HEK293T (cell line): ENCODE measurements around the gene PCNX3.

Source experiments
- CTCF ChIA-PET: fragments of 350-600 bp; formaldehyde crosslinking; extraction: SDS; loops from one replicate; lab custom pipeline; 2021; ENCODE audit warnings: antibody characterized with exemption, inconsistent platforms; lab: Yijun Ruan, JAX
- POLR2A ChIA-PET: fragments of 350-600 bp; formaldehyde crosslinking; extraction: SDS; loops from one replicate; lab custom pipeline; 2020; ENCODE audit warnings: antibody characterized with exemption, inconsistent platforms; lab: Yijun Ruan, JAX
- DNase-seq: peaks from one replicate; pipeline ENCODE4 v3.0.0; 2012; ENCODE audit warnings: mixed read lengths; ENCODE audit errors: extremely low spot score
- ARNT ChIP-seq: fragments of 450-650 bp; IDR thresholded peaks from 2 replicates; pipeline ENCODE4 v1.6.1; 2017; ENCODE audit warnings: mild to moderate bottlenecking
- BHLHE40 ChIP-seq: fragments of 450-650 bp; IDR thresholded peaks from 2 replicates; pipeline ENCODE4 v1.6.1; 2016; ENCODE audit warnings: mild to moderate bottlenecking, moderate library complexity, borderline replicate concordance
- CTBP1 ChIP-seq: fragments of 450-650 bp; IDR thresholded peaks from 2 replicates; pipeline ENCODE4 v1.6.1; 2016; ENCODE audit warnings: borderline replicate concordance
- ELF4 ChIP-seq: fragments of 450-650 bp; IDR thresholded peaks from 2 replicates; pipeline ENCODE4 v1.6.1; 2017; ENCODE audit warnings: antibody characterized with exemption
- FOXA1 ChIP-seq: fragments of 450-650 bp; IDR thresholded peaks from 2 replicates; pipeline ENCODE4 v1.6.1; 2016; ENCODE audit warnings: mild to moderate bottlenecking
- FOXK2 ChIP-seq: fragments of 450-650 bp; IDR thresholded peaks from 2 replicates; pipeline ENCODE4 v1.6.1; 2016; ENCODE audit warnings: mild to moderate bottlenecking
- FOXM1 ChIP-seq: fragments of 450-650 bp; IDR thresholded peaks from 2 replicates; pipeline ENCODE4 v1.6.1; 2017; ENCODE audit warnings: mild to moderate bottlenecking, borderline replicate concordance
- HDGF ChIP-seq: fragments of 450-650 bp; IDR thresholded peaks from 2 replicates; pipeline ENCODE4 v1.6.1; 2017; ENCODE audit warnings: antibody characterized with exemption, borderline replicate concordance
- L3MBTL2 ChIP-seq: fragments of 450-650 bp; conservative IDR thresholded peaks from 2 replicates; pipeline ENCODE4 v1.6.1; 2016; ENCODE audit warnings: mild to moderate bottlenecking
- LEF1 ChIP-seq: fragments of 450-650 bp; IDR thresholded peaks from 2 replicates; pipeline ENCODE4 v1.6.1; 2017; ENCODE audit warnings: mild to moderate bottlenecking, borderline replicate concordance
- NFRKB ChIP-seq: fragments of 450-650 bp; IDR thresholded peaks from 2 replicates; pipeline ENCODE4 v1.6.1; 2016; ENCODE audit warnings: mild to moderate bottlenecking, moderate library complexity
- SP1 ChIP-seq: fragments of 450-650 bp; IDR thresholded peaks from 2 replicates; pipeline ENCODE4 v1.6.1; 2017
- SUZ12 ChIP-seq: fragments of 450-650 bp; IDR thresholded peaks from 2 replicates; pipeline ENCODE4 v1.6.1; 2016; ENCODE audit warnings: mild to moderate bottlenecking
- TARDBP ChIP-seq: fragments of 450-650 bp; IDR thresholded peaks from 2 replicates; pipeline ENCODE4 v1.6.1; 2016
- ZNF384 ChIP-seq: fragments of 450-650 bp; IDR thresholded peaks from 2 replicates; pipeline ENCODE4 v1.6.1; 2016
- TF ChIP-seq, protein P1 (sequence below): fragments of 450-650 bp; IDR thresholded peaks from 2 replicates; pipeline ENCODE4 v1.6.1; 2016

The PCNX3 gene

DNA sequence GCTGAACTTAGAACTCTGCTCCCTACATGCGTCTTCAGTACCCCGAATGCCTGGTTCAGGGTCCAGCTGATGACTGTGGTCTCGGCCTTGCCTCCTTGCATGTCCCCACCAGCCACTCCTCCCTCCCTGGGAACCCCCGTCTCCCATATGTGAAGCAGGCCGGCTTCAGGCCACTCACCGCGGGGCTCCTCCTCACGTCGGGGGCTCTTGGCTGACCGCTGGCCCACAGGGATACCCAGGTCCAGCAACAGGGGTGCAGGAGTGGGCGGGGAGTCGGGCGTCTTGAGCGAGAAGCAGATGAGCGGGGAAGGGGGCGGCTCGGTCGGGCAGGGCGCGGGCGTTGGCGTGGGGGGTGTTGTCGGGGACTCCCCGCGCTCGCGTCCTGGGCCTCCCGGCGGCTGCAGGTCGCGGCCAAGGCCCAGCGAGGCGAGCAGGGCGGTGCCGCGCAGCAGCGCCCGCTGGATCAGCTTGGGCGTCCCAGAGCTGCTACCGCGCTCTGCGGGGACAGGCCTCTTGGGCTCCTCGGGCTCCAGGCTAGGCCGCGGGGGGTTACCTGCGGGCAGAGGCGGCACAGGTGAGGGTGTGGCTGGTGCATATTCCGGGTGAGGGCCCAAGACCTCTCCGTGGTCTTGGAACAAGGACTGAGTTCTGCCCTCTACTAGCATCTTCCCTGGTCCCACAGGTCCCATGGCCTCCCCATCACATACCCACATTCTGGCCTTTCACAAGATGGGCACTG, 16.2 kb upstream of the PCNX3 start:
- TF ChIP-seq LEF1 (no peak), CTBP1 (no peak), SUZ12 (no peak), BHLHE40 (no peak), SP1 (no peak), FOXK2 (no peak), TARDBP (no peak), FOXM1 (no peak), FOXA1 (no peak), HDGF (no peak), ZNF384 (no peak), L3MBTL2 (no peak), ARNT (no peak), NFRKB (no peak), ELF4 (no peak)
- TF ChIP-seq, protein P1, sequence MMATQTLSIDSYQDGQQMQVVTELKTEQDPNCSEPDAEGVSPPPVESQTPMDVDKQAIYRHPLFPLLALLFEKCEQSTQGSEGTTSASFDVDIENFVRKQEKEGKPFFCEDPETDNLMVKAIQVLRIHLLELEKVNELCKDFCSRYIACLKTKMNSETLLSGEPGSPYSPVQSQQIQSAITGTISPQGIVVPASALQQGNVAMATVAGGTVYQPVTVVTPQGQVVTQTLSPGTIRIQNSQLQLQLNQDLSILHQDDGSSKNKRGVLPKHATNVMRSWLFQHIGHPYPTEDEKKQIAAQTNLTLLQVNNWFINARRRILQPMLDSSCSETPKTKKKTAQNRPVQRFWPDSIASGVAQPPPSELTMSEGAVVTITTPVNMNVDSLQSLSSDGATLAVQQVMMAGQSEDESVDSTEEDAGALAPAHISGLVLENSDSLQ: no peak
- ChIA-PET POLR2A (no interaction called here), CTCF (no interaction called here)
- no peak for DNase-seq

DNA sequence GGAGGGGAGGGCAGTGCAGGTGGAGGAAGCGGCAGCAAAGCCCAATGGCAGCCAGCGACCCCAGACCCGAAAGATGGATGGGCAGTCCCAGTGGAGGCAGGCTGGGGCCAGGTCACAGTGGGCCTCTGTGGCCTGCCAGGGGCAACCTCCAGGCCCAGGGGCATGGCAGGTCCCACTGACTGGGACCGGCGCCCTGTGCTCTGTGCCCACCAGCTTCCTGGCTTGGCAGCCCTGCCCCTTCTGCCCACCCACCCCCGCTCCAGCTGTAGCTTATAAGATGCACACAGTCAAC, 15.7 kb upstream of the PCNX3 start:
- no peak for DNase-seq
- ChIA-PET CTCF (no interaction called here), POLR2A (no interaction called here)
- TF ChIP-seq BHLHE40: no peak
- TF ChIP-seq LEF1: no peak
- TF ChIP-seq FOXM1: no peak

DNA sequence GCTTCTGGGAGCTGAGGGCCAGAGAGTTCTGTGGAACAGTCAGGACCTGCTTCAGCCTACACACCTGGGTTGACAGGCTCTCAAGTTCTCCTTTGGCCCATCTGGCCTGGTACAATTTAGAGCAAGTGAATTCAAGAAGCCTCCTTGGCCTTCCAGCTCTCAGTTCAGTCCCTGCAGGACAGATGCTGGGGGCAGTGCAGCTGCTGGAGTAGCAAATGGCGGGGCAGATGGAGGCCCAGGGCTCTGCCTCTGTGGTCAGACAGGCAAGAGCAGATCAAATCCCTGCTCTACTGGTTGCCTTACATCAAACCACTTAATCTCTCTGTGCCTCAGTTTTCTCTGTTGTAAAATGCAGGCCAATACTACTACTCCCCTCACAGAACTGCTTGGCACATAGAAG, 11.3 kb upstream of the PCNX3 start:
- CTCF ChIA-PET: interaction anchor here (1.7 kb wide), 1 partner anchor 11 kb away, joined by 7 read pairs; no protein-coding TSS in a partner anchor
- POLR2A ChIA-PET: interaction anchor here (1.1 to 3.5 kb wide), 2 partner anchors 9 to 11 kb away, joined by 3 to 16 read pairs; partner anchors contain the start of gene PCNX3
- TF ChIP-seq ZNF384 (no peak), FOXA1 (no peak)
- no peak for DNase-seq

DNA sequence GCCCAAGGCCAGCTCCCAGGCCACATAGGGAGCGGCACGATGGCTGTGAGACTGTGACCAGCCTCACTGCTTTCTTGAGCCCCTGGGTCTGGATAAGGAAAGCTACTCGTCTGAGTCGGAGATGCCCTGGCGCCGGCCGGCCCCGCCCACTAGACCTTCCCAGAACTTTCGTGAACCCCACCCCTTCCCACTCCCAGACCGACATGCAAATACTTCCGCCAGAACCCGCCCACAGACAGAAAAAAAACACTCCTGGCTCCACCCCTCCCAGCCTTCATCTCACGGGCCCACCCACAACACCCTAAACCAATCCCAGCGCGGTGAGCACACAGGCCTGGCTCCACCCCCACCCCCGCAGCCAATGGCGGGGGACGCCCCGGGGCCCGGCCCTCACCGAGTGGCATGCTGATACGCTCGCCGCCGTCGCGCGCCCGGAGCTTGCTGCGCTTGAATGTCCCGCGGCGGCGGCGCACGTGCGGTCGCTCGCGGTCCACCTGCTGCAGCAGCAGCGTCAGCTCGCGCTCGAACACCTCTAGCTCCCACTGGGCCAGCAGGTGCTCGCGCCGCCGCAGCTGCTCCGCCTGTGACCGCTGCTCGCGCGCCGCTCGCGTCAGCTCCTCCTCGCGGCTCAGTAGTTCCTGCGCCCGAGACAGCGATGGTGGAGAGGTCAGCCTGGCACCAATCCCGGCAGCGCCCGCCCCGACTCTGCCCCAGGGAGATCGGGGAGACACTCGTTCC, 8.5 kb upstream of the PCNX3 start:
- ChIA-PET POLR2A (no interaction called here), CTCF (no interaction called here)
- TF ChIP-seq TARDBP: no peak
- no peak for TF ChIP-seq ARNT
- TF ChIP-seq SUZ12: no peak
- no peak for TF ChIP-seq FOXA1
- no peak for TF ChIP-seq LEF1
- no peak for TF ChIP-seq L3MBTL2
- no peak for TF ChIP-seq NFRKB
- TF ChIP-seq CTBP1: no peak
- TF ChIP-seq HDGF: no peak
- no peak for TF ChIP-seq FOXK2
- no peak for TF ChIP-seq BHLHE40
- DNase-seq: peak; percentile 37

DNA sequence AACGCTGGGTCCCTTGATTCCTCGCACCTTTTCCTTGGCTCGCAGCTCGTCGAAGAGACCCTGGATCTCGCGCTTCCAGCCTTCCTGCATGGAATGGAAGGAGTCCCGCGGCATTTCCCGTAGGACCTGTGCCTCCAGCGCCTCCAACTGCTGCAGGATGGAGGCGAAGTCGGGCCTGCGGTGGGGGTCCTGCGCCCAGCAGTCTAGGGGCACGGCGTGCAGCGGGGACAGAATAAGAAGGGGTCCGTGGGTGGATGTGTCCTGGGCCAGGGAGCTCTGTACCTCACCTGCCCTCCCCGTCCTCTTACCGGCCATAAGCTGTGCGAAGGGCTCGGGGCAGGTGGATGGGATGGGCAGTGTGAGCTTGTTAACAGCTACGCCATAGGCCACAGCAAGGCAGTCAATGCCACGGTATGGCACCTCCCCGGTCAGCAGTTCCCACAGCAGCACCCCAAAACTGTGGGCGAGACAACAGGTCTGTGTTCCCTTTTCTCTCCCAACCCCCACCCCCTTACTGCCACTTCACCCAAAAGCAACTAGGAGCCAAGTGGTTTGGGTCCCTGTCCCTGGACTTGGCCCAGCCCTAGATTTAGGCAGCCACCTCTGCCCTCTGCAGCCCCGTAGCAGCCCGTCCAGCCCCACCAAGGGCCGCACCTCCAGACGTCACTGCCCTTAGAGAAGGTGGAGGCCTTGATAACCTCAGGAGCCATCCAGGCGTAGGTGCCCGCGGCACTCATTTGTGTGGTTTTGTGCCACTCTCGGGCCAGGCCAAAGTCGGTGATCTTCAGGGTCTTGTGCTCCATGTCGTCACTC, 7.8 kb upstream of the PCNX3 start:
- no peak for DNase-seq
- TF ChIP-seq SP1: no peak
- TF ChIP-seq BHLHE40: no peak
- TF ChIP-seq, protein P1: no peak
- TF ChIP-seq L3MBTL2: no peak
- no peak for TF ChIP-seq NFRKB
- TF ChIP-seq ELF4: no peak
- no peak for TF ChIP-seq LEF1
- TF ChIP-seq TARDBP: no peak
- no peak for TF ChIP-seq ZNF384
- ChIA-PET CTCF (no interaction called here), POLR2A (no interaction called here)

DNA sequence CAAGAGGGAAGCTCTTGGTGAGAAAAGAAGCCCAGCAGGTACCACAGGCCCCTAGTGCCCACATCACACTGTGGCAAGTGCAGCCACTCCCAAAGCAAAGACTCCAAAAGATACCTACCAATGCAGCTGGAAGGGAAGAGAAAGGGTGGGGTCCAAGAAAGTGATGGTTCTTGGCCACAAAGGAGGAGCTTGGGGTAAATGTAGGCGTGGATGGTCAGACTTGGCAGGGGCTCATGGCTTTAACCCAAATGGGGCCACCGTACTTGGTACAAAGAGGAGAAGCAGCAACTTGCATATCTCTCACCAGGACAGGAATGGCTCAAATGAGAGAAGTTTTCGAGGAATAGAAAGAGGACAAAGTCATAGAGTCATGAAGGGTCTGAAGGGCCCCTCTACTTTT, 6.3 kb upstream of the PCNX3 start:
- ChIA-PET POLR2A (no interaction called here), CTCF (no interaction called here)
- no peak for DNase-seq
- TF ChIP-seq LEF1 (no peak), ZNF384 (no peak), SUZ12 (no peak), FOXM1 (no peak), HDGF (no peak), CTBP1 (no peak)

DNA sequence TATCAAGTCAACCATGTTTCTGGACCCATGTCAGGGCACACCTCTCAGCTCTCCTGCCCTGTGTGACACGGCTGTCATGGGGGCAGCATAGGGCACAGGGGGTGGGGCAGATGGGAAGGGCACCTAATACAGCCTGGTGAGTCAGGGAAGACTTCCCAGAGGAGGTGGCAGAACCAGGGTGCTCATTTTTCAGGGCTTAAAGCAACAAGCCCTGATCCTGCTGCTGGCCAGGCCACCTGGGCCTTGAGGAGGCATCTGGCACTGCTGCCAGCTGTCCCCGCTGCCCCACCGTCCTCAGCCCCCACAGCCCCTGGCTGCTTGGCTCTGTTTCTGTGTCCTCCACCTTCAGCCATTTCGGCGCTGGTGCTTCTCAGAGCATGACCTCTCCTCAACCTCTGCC, 5.9 kb upstream of the PCNX3 start:
- CTCF ChIA-PET: no interaction called here
- DNase-seq: no peak
- POLR2A ChIA-PET: no interaction called here
- TF ChIP-seq SUZ12 (no peak), FOXM1 (no peak), HDGF (no peak), NFRKB (no peak), LEF1 (no peak), SP1 (no peak), FOXA1 (no peak), CTBP1 (no peak)
- TF ChIP-seq, protein P1: no peak
